Sigmoid colon (tissue), 3 donors: ENCODE results near the gene ZBTB47.

Experiments
- POLR2A ChIP-seq, 2 donors: fragments of 450-650 bp; IDR thresholded peaks; one replicate each; pipeline ENCODE4 v1.6.1; 2016; ENCODE audit warnings: antibody characterized with exemption in 2 of 2, mild to moderate bottlenecking in 2 of 2, moderate library complexity in 2 of 2
- TF ChIP-seq, protein P1 (sequence below), 4 experiments: fragments of 450-650 bp in 3 of 4; fragments of 200-600 bp in 1 of 4; IDR thresholded peaks; one replicate each; pipeline ENCODE4 v1.5.1; 2016 to 2019; ENCODE audit warnings: antibody characterized with exemption in 4 of 4, mild to moderate bottlenecking in 3 of 4, moderate library complexity in 2 of 4

GRCh38 chr3:42700366-42701288, 47.1 kb downstream of the ZBTB47 start:
- TF ChIP-seq POLR2A (IDR thresholded peaks at IDR 0.05) = no peak
- TF ChIP-seq, protein P1, sequence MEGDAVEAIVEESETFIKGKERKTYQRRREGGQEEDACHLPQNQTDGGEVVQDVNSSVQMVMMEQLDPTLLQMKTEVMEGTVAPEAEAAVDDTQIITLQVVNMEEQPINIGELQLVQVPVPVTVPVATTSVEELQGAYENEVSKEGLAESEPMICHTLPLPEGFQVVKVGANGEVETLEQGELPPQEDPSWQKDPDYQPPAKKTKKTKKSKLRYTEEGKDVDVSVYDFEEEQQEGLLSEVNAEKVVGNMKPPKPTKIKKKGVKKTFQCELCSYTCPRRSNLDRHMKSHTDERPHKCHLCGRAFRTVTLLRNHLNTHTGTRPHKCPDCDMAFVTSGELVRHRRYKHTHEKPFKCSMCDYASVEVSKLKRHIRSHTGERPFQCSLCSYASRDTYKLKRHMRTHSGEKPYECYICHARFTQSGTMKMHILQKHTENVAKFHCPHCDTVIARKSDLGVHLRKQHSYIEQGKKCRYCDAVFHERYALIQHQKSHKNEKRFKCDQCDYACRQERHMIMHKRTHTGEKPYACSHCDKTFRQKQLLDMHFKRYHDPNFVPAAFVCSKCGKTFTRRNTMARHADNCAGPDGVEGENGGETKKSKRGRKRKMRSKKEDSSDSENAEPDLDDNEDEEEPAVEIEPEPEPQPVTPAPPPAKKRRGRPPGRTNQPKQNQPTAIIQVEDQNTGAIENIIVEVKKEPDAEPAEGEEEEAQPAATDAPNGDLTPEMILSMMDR (IDR thresholded peaks at IDR 0.05) = no peak
